MM.1S (cell line): ENCODE results near the gene FGF12.

Experiments used
- EZH2 ChIP-seq: fragments of 300-600 bp; sonication (generic); optimal IDR thresholded peaks from 2 replicates; pipeline ENCODE3; 2017; ENCODE audit warnings: low read depth, mild to moderate bottlenecking, antibody characterized with exemption, low read length, mixed read lengths
- EZH2phosphoT487 ChIP-seq: fragments of 300-600 bp; sonication (generic); IDR thresholded peaks from 2 replicates; pipeline ENCODE4 v1.6.1; 2018; ENCODE audit warnings: antibody characterized with exemption, low read length
- TF ChIP-seq, protein P1 (sequence below): fragments of 300-600 bp; sonication (generic); IDR thresholded peaks from 2 replicates; pipeline ENCODE4 v1.5.1; 2016; ENCODE audit warnings: antibody characterized with exemption, low read length, mixed read lengths

DNA sequence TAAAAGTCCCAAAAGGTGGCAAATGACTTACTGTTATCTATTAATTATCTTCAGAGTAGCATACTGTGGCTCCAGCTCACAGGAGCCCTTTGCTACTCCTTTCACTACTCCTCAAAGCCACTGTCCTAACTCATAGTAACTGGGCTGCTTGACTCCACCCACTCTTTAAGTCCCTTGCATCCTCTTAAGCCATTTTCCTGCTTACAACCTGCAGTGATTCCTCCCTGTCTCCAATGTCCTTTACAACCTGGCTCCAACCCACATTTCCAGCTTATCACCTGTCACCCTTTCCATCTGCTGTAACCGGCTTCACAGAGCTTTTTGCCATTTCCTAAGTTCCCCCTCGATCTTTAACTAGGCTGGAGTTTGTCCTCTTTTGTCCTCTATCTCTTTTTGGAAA lies 388.1 kb downstream of the FGF12 start:
- TF ChIP-seq EZH2 (no peak), EZH2phosphoT487 (no peak)
- TF ChIP-seq, protein P1, sequence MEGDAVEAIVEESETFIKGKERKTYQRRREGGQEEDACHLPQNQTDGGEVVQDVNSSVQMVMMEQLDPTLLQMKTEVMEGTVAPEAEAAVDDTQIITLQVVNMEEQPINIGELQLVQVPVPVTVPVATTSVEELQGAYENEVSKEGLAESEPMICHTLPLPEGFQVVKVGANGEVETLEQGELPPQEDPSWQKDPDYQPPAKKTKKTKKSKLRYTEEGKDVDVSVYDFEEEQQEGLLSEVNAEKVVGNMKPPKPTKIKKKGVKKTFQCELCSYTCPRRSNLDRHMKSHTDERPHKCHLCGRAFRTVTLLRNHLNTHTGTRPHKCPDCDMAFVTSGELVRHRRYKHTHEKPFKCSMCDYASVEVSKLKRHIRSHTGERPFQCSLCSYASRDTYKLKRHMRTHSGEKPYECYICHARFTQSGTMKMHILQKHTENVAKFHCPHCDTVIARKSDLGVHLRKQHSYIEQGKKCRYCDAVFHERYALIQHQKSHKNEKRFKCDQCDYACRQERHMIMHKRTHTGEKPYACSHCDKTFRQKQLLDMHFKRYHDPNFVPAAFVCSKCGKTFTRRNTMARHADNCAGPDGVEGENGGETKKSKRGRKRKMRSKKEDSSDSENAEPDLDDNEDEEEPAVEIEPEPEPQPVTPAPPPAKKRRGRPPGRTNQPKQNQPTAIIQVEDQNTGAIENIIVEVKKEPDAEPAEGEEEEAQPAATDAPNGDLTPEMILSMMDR = no peak
